Hematopoietic multipotent progenitor cell (in vitro differentiated cells): Measurements from ENCODE around the gene TFDP2. TPM values are rescaled to one million over a fixed set of nuclear protein-coding genes. Genes with fewer than 3 reads are reported as not detected.
A peak's percentile ranks its signal among the peaks of the same experiment; 100 is the strongest.
"Not testable (repeated sequence)": the region's sequence is repeated elsewhere in the genome, so short reads cannot be mapped to it uniquely, and the experiment has no call there.

ENCODE experiments used
- DNase-seq, 3 donors: peaks; one replicate each; pipeline ENCODE4 v3.0.0-alpha.2; 2011 to 2015; ENCODE audit warnings: low read depth in 2 of 3, low spot score in 2 of 3
- total RNA-seq: library from RNA; depleted of rRNA; stranded (reverse); fragments of >200 nt; gene quantifications from one replicate; pipeline ENCODE4 v1.2.3, GENCODE V29; 2012

The TFDP2 gene
- total RNA-seq, 1 donor, result 60.3 TPM

DNA sequence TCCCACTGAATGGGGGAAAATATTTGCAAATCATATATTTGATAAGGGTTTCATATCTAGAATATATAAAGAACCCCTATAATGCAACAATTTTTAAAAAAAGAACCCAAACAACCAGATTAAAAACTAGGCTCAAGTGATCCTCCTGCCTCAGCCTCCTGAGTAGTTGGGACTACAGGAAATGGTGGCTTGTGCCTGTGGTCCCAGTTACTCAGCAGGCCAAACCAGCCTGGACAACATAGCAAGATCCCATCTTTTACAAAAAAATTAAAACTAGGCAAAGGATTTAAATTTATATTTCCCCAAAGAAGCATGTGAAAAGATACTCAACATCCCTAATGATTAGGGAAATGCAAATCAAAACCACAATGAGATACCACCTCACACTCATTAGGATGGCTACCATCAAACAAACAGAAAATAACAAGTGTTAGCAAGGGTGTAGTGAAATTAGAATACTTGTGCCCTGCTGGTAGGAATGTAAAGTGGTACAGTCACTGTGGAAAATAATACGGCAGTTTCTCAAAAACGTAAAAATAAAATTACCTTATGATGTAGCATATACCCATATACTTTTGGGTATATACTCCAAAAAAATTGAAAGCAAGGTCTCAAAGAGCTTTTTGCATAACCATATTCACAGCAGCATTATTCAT, 19.7 kb downstream of the TFDP2 start:
- no peak for DNase-seq

DNA sequence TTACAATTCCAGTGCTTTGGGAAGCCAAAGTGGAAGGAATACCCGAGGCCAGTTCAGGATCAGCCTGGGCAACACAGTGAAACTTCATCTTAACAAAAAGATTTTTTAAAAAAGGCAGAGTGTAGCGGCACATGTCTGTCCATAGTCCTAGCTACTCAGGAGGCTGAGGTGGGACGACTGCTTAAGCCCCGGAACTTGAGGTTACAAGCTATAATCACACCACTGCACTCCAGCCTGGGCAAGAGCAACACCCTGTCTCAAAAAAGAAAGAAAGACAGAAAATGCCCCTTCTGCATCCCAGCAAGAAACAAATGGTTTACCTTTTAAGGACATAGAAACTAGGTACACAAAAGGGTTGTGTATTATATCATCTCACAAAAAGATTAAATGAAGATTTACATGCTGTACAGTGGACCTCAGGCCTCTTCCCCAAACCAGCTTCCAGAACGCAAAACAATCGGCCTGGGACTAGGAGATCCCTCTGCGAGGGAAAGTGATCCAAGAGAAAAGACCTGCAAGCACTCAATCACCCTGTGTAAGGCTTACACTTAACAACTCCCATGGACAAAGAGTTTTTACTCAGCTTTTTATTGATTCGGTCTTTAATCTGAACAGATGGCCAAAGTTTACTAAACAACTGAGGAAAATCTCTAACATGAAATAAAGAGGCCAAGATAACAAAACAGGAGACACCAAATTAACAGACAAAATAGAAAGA, 21.2 kb downstream of the TFDP2 start:
- DNase-seq, result no peak

DNA sequence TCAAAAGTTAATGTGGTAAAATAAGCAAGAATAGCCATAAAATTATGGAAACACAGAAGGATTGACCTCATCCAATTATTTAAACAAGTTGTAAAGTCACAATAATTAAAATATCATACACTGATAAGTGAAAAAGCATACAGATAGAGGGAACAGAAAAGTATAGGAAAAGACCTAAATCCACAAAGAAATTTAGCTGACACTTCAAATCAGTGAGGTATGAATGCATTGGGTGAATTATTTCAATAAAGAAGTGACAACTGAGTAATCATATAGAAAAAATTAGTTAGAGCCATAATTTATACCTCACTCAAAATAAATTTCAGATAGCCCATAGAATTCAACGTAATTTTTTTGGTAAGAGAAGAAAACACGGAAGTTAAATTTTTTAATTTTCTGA, 25.1 kb downstream of the TFDP2 start:
- DNase-seq, result no peak

DNA sequence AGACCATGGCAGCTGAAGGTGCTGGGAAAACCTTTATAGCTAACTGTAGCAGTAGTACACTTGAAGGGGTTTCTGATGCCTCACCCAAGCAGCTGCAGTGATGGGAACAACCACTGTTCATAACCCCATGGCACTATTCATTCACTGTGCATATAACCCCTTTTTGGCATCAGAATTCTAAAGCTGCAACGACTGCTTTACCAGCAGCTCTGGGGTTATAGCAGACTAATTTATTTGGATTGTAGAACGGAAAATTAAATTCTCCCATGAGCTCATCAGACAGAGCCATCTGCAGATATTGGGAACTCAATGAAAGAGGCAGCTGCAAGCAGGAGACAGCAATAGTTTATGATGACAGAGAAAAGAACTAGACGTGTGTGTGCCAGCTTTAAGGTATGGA, 28.6 kb downstream of the TFDP2 start:
- no peak for DNase-seq

DNA sequence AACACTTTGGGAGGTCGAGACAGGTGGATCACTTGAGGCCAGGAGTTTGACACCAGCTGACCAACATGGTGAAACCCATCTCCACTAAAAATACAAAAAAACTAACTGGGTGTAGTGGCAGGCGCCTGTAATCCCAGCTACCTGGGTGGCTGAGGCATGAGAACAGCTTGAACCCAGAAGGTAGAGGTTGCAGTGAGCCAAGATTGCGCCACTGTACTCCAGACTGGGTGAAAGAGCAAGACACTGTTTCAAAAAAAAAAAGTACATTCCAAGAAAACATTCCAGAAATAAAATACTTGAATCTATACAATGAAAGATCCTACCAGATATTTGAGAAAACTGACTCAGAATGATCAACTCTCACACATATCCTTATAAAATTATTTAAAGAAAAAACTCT, 30.4 kb downstream of the TFDP2 start:
- DNase-seq, result no peak

DNA sequence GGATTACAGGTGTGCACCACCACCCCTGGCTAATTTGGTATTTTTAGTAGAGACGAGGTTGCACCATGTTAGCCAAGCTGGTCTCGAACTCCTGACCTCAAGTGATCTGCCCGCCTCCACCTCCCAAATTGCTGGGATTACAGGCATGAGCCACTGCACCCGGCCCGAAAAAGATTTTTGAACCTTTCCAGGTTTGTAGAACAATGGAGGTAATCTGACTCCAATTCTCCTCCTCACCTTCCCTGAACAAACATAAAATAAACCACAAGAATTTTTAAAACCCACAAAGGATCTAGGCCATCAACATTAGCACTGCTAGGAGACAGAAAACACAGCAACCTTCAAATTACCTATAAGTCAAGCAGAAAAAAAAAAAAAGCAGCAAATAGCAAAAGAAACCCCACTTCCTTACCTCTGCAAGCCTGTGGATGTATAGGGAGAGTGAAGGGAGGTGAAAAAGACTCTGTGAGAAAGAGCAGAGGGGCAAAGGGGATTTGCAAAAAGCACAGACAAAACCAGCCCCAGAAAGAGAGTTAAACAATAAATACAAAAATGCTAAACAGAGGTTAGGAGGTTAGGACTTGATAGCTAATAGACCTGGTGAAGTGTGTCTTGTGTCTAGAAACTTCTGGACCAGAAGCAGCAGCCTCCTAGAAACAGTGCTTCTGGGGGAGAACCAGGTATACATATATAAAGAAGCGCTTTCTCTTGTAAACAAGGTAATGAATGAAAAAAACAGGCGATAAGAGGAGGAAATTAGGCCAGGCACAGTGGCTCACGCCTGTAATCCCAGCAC, 32.1 kb downstream of the TFDP2 start:
- peak in 1 of 3 donors; percentile 18 for DNase-seq

DNA sequence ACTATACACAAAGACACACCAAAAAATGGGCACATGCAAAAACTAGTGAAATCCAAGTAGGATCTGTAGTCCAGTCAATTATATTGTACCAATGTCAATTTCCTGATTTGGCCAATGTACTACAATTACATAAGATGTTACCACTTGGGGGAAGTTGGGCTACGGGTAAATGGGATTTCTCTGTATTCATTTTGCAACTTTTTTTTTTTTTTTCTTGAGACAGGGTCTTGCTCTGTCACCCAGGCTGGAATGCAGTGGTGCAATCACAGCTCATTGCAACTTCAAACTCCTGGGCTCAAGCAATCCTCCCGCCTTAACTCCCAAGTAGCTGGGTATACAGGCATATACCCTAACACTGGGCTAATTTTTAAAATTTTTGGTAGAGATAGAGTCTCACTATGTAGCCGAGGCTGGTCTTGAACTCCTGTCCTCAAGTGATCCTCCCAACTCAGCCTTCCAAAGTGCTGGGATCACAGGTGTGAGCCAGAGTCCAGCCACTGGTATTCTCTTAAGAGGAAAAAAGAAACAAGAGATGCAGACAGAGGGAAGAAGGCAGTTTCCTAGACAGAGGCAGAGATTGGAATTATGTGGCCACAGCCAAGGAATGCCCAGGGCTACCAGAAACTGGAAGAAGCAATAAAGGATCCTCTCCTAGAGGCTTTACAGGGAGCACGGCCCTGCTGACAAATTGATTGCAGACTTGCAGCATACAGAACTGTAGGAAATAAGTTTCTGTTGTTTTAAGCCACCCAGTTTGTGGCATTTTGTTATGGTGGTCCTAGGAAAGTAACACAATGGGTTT, 33.3 kb downstream of the TFDP2 start:
- DNase-seq, result no peak

DNA sequence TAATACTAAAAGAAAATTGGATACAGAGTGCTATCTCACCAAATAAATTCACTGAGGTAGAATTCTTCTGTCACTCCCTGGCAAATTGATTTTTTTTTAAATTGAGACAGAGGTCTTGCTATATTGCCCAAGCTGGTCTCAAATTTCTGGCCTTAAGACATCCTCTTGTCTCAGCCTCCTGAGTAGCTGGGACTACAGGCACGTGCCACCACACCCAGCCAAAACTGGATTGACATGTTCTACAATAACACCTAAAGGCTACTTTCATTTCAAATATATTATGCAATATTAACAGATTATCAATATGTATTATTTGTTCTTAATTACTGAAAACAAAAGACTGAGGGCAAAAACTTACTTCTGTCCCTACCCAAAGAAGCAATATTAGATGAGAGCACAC, 36.7 kb downstream of the TFDP2 start:
- DNase-seq, result no peak

DNA sequence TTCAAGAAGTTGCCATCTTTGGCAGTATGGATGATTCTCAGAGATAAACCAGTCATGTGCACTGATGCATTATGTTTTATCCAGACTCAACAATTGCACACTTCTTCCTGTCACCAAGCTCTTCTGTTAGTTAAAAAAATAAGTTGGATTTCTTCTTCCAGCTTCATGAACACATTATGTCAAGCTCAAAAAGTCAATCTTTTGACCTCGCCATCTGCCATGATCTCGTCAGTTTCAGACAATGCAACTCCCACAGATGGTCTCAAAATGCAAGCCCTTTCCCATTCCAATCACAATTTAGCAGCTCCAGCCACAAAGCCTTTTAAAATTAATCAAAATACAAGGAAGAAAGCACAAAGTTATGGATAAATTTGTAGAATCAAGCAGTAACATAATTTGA, 42.8 kb downstream of the TFDP2 start:
- DNase-seq, result no peak

DNA sequence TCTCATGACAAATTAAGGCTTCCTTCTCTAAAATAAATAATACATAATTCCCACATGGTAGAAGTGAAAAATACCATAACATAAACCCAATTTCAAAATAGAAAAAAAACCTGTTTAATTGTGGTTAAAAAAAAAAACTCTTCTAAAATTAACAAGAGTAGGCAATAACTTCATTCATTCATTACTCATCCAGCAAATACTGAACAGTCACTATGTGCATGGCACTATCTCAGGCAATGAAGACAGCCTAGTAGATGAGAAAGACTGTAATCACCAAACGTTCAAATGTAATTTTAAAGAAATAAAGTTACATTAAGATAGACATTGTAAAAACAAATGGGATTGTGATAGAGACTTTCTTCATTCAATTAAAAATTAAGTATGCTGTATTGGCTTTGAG, 43.4 kb downstream of the TFDP2 start:
- no peak for DNase-seq

DNA sequence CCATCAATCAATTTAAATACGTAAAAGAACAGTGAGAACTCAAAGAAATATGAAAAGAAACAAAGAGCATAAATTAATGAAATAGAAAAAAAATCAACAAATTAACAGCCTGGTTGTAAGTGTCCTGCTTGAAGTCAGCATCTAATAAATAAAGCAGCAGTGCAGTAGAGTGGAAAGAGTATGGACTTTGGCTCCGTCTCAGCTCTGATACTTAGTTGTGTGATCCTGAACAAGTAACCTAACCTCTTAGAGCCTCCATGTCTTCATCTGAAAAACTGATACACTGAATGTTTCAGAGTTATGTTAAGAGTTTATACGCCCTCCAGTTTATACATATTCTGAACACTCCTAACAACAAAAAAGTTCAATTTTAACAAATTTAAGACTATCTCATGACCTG, 44.6 kb downstream of the TFDP2 start:
- no peak for DNase-seq

DNA sequence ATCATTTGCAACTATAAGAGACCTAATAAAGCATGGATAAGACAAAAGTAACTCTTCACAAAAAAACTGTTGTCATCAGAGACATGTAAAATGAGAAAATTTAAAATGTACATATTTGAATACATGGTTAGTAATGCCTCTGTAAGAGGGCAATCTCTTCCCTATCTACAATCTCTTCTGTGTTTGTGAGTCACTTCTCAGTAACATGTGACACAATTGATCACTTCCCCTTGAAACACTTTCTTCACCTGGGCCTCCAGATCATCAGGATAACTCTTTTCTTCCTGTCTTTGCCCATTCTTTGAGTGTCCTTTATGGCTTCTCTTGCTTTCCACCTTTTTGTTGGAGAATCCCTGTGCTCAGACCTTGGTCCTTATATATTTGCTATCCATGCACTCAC, 50.4 kb downstream of the TFDP2 start:
- peak in 2 of 3 donors; percentile 24 to 28 for DNase-seq

DNA sequence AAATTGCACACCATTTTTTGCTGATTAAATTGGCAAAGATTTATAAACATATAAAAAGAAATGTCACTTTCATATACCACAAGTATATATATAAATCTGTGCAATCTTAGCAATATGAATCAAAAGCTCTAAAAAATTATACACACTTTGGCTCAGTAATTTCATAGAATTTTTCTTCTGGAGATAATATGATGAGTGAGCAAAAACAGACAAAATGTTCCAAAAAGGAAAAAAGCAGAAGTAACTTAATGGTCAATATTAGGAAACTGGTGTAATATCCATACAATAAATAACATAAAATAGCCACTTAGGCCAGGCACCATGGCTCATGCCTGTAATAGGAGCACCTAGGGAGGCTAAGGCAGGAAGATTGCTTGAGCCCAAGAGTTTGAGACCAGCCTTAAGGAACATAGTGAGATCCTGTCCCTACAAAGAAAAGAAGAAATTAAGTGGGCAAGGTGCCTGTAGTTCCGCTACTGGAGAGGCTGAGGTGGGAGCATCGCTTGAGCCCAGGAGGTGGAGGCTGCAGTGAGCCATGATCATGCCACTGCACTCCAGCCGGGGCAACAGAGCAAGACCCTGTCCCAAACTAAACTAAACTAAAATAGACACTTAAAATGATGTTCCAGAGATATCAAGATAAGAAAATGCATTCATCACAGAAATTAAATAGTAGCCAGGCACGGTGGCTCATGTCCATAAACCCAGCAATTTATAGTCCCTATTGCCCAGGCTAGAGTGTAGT, 52.1 kb downstream of the TFDP2 start:
- DNase-seq, result no peak

DNA sequence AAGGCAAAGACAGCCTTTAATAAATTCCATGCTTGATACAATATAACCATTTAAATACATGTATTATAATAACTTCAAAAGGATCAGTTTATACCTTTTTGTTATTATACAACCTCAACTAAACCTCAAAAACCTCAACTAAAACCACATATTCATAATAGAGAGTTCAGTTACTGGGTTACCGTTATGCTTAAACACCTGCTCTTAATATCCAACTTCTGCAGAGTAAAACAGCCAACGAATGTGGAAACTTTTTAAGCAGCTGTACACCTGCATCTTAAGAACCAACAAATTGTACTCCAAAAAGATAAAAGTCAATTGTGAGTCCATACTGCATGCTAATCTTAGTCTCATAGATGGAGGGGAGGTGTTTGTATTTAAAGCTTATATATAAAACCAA, 53.5 kb downstream of the TFDP2 start:
- peak in 2 of 3 donors; percentile 5 to 42 for DNase-seq

DNA sequence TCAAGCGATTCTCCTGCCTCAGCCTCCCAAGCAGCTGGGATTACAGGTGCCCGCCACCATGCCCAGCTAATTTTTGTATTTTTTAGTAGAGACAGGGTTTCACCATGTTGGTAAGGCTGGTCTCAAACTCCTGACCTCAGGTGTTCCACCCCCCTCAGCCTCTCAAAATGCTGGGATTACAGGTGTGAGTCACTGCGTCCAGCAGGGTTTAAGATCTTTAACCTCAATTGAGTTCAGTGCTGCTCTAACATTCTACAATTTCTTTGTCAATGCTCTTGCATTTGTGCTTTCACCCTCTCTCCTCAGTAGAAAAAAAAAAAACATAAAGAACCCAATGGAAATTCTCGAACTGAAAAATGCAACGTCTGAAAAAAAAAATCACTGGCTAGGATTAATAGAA, 60.4 kb downstream of the TFDP2 start:
- DNase-seq, result not testable (repeated sequence)

DNA sequence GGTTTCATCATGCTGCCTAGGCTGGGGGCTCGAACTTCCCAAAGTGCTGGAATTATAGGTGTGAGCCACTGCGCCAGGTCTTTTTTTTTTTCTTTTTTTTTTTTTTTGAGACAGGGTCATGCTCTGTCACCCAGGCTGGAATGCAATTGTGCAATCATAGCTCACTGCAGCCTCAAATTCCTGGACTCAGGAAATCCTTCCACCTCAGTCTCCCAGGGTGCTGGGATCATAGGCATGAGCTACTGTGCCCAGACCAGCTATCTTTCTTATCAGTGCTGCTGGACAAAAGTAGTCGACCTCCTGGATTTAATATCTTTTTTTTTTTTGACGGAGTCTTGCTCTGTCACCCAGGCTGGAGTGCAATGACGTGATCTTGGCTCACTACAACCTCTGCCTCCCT, 60.8 kb downstream of the TFDP2 start:
- no peak for DNase-seq

DNA sequence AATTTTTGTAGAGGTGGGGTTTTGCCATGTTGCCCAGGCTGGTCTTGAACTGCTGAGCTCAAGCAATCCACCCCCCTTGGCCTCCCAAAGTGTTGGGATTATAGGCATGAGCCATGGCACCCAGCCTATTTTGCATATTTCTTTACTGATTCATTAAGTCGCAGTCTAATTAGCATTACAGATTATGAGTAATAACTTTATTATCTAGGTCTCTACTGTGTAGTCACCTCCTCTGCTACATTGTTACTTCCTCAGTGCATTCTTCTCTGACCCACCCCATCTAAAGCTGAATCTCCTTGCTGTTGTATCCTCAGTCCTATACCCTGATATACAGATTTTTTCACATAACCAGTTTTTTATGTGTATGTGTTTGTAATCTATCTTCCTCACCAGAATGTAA, 61.7 kb downstream of the TFDP2 start:
- DNase-seq, result no peak

DNA sequence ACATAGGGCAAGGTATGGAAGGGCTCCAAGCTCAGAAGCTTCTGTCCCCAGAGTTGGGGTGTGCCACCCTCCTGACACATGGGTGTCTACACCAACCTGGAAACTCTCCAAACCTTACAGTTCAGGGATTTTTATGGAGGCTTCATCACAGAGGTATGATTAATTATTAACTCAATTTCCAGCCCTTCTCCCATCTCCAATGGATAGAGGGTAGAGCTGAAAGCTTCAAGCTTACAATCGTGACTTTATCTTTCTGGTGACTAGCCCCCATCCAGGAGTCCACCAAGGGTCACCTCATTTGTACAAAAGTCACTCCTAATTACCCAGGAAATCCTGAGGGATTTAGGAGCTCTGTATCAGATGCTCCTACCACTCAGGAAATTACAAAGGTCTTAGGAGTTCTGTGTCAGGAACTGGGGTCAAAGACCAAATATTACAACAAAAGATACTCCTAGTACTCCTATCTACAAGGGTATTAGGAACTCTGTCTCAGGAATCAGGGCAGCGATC, 62.7 kb downstream of the TFDP2 start:
- DNase-seq, result no peak

DNA sequence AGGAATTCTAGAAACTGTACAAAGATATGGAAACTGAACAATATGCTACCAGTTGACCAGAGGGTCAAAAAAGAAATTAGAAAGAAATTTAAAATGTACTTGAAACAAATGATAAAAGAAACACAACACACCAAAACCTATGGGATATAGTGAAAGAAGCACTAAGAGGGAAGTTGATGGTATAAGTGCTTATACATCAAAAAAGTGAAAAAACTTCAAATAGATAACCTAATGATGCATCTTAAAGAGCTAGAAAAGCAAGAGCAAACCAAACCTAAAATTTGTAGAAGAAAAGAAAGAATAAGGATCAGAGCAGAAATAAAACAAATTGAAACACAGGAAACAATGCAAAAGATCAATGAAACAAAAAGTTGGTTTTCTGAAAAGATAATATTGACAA, 68.2 kb downstream of the TFDP2 start:
- no peak for DNase-seq

DNA sequence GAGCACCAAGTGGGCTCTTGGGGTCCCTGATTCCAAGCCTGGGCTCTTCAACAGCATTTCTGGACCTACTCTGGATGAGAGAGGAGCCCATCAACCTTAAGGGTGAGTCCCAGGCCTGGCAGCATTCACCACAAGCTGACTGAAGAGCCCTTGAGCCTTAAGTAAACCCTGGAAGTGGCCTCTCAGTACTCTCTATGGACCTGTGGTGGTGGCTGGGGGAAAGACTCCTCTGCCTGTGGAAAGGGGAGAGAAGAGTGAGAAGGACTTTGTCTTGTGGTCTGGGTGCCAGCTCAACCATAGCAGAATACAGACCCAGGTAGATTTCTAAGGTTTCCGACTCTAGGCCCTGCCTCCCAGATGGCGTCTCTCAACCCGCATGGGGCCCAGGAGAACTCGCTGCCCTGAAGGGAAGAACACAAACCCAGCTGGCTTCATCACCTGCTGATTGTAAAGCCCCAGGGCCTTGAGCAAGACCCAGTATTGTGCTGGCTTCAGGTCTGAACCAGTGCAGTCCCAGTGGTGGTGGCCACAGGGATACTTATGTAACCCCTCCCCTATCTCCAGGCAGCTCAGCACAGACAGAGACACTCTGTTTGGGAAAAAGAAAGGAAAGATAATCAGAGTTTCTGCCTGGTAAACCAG, 71.4 kb downstream of the TFDP2 start:
- no peak for DNase-seq
